SU-DHL-6 (cell line): Measurements from ENCODE around the gene PCDH17.

Source experiments
- CTCF ChIP-seq: fragments of 200-600 bp; sonication (generic); IDR thresholded peaks from one replicate; pipeline ENCODE4 v1.5.1; 2017; ENCODE audit warnings: antibody characterized with exemption, mild to moderate bottlenecking, low read length, moderate library complexity; ENCODE audit not compliant: insufficient read depth, poor library complexity, severe bottlenecking
- EZH2phosphoT487 ChIP-seq: fragments of 200-600 bp; sonication (generic), shearing (Covaris generic); conservative IDR thresholded peaks from 2 replicates; pipeline ENCODE4 v1.6.1; 2018; ENCODE audit warnings: mild to moderate bottlenecking, antibody characterized with exemption, low read length, moderate library complexity, mixed read lengths

- TF ChIP-seq CTCF (no peak), EZH2phosphoT487 (no peak)
These were observed 49.5 kb upstream of the PCDH17 start for GRCh38 chr13:57582032-57582431.
